Effector CD4-positive, alpha-beta T cell (primary cell): ENCODE measurements around the gene PHC3.

Source experiments
- DNase-seq: peaks from one replicate; pipeline ENCODE4 v3.0.0-alpha.2; 2020

The PHC3 gene

DNA sequence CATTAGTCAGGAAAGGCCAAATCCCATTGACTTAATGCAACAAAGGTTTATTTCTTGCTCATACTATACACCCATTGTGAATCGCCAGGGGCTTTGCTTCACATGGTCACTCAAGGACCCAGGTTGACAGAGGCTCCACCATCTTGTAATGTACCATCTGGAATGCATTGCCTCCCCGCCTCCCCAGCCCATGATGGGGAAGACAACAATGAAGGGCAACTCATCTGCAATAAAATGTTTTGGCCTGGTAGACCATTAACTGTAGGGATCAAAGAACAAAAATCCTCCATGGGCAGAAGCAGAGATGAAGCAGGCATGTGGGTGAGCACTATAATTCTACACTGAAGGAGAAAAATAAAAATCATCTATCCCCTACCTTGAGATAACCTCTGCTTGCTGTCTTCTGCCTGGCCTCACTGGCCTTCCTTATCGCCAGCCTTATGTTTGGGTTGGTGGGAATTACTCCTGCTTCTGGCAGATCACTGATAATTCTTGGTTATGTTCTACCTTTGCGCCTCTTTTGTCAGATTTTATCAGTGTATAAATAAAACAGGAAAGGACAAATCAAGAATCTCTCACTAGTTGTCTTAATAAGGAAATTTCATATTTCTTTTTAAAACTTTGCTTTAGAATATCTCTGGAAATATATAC lies 106.0 kb downstream of the PHC3 start:
- no peak for DNase-seq

GRCh38 chr3:170064108-170064507 lies 117.4 kb downstream of the PHC3 start:
- DNase-seq = no peak

DNA sequence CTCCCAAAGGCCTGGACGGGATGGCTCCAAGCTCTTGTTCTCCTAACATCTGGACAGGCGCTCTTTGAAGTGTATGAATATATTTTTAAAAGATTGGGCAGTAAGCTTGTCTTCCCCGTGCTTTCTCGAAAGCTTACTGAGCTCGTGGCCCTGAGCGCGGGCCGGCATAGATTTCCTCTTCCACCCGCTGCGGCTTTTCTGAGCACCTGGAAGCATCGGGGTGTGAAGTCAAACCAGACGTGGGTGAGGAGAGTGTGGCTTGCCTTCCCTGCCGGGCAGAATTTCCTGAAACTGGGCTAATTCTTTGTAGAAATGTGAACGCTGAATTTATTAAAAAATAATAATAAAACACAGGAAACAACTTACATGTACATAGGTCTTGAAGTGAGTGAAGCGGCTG lies 117.8 kb downstream of the PHC3 start:
- no peak for DNase-seq

- DNase-seq = no peak
These were observed 118.8 kb downstream of the PHC3 start for GRCh38 chr3:170062769-170063168.

GRCh38 chr3:170062068-170062467 lies 119.5 kb downstream of the PHC3 start:
- no peak for DNase-seq

- no peak for DNase-seq
These were observed 122.1 kb downstream of the PHC3 start for GRCh38 chr3:170059447-170059846.

- DNase-seq = no peak
These were observed 123.4 kb downstream of the PHC3 start for GRCh38 chr3:170058127-170058526.

DNA sequence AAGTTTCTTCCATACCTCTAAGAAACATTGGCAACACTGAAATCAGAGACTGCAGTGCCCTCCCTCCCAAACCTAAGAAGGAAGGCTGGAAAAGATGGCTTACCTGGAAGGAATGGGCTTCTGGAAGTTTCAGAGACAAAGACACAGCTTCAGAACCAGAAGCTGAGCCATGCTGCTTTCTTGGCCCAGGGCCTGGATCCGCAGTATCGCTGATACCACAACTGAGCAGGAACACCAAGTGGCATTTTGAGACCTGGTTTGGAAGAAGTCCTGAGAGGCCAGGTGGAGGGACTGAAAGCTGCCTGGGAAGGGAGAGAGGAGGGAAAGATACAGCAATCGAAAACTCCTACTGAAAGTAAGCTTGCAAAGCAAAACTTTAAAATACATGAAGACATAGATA lies 124.0 kb downstream of the PHC3 start:
- no peak for DNase-seq

DNA sequence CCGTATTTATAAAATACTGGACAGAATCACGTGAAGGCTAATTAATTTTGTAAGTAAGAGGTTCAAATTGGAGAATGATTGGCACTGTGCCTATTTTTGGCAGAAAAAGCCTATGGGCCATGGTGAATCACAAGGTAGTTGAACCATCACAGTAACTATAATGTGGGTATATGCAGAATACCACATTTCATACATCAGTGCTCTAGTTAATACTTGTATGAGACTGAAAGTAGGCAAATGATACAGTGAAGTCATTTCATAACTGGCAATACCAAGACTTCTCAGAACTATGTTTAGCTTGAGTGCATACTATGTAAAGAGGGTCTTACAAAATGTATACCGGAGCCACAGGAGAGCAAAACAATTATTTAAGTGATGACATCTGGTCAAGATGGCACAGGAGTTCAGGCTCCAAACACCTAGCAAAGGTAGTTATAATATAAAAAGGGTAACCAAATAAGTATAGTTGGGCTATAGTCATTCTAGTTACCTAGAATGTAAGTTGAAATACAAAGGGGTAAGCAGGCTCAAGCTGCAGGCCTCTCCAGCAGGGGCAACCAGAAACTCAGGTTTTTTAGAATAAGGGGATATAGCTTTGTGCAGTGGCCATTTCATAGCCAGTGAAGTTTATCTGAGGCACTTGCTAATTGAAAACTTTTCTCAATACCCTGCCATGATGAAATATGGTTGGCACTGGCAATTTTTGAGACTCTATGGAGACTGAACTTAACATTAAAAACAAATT lies 124.7 kb downstream of the PHC3 start:
- no peak for DNase-seq

GRCh38 chr3:170055209-170055608 lies 126.3 kb downstream of the PHC3 start:
- no peak for DNase-seq

- DNase-seq = no peak
These were observed 127.3 kb downstream of the PHC3 start for GRCh38 chr3:170054204-170054603.

GRCh38 chr3:170052398-170052797 lies 129.1 kb downstream of the PHC3 start:
- DNase-seq = no peak

DNA sequence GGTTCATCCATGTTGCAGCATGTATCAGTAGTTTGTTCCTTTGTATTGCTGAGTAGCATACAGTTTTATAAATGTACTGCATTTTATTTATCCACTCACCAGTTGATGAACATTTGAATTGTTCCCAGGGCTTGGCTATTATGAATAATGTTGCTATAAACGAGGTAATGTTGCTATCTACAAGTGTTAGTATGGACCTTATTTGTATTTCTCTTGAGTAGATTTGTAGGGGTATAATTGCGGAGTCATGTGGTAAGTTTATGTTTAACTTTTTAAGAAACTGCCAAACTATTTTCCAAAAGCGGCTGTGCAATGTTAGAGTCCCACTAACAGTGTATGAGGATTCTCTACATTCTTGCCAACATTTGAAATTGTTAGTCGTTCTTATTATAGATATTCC lies 130.8 kb downstream of the PHC3 start:
- DNase-seq = no peak

- DNase-seq = no peak
These were observed 132.2 kb downstream of the PHC3 start for GRCh38 chr3:170049146-170050000.

DNA sequence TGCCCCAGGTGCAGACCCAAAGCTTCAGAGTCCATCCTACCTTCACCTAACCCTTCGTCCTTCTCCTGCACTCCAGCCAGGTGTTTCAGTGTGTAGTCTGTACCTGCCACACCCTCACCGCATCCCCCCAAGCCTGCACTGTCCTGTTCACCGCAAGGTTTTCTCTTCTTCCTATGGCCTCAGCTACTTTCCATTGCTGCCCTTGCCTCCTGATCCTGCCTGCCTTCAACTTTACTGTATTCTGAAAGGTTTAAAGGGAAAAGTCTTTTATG lies 134.5 kb downstream of the PHC3 start:
- DNase-seq = no peak

DNA sequence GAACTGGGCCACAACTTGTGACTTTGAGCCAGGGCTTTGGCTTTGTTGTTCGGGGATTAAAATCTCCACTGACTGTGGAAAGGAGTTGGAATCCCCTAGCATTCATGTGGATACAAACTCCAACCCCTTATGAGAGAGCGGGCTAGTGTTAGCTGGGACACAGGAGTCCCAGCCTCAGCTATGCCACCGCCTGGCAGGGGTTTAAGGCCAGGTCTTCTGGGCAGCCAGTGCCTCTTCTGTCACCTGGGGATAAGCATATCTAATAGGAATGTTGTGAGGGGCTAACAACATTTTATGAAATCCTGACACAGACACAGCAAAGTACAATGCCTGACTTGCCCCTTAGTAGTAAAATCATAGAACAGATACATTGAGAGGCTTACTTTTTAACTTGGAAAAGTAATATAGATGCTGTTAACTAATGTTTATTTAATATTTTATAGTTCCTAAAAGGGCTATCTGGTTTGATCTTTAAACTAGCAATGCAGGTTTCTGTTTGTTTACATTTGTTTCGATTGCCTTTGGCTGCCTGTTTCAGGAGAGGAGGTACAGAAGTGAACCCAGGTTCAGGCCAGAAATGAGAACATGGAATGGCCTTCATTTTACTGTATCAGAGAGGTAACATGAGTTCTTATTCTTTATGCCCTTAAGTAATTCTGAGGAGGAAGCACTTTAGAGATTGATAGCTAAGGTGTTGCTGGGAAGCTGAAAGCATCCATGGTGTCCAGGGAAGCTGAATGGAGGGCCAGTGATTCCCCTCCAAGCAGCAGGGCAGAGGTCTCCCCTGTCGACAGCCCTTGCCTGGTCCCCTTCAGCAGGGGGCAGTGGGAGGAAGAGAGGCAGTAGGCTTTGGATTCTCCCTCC lies 135.0 kb downstream of the PHC3 start:
- no peak for DNase-seq

DNA sequence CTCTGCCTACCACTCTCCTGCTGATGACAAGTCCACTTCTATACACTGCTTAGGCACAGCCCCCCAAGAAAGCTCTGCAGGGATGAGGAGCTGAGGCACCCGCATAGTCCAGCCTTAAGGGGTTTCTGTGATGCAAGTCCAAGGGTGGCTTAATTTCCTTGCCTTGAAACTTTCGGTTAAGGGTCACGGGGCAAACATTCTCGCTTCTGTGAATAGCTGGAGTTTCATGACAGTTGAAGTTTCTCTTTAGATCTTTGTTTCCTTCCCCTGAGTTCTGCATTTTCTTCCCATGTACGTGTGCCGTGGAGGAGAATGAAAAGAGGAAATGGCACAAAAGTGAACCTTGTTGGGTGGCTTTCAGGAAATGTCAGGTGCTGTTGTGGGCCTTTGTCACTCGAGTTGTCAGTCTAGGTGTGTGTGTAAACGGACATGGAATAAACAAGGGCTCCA lies 136.7 kb downstream of the PHC3 start:
- no peak for DNase-seq

GRCh38 chr3:170044271-170044670 lies 137.3 kb downstream of the PHC3 start:
- DNase-seq = no peak

- DNase-seq = no peak
These were observed 138.0 kb downstream of the PHC3 start for GRCh38 chr3:170043506-170043905.

- DNase-seq = no peak
These were observed 141.1 kb downstream of the PHC3 start for GRCh38 chr3:170040418-170040817.

GRCh38 chr3:170038434-170039110 lies 143.0 kb downstream of the PHC3 start:
- DNase-seq = peak; percentile 4
